Activated CD8-positive, alpha-beta memory T cell treated with anti-CD3 and anti-CD28 coated beads for 36 hours (primary cell): ENCODE results near the gene RAB11FIP3. TPM values are rescaled to one million over a fixed set of nuclear protein-coding genes. Genes with fewer than 3 reads are reported as not detected.
"Not testable (repeated sequence)": the region's sequence is repeated elsewhere in the genome, so short reads cannot be mapped to it uniquely, and the experiment has no call there.

Source experiments
- CTCF ChIA-PET: fragments of 350-600 bp; sonication (Branson Sonifier 250); formaldehyde crosslinking; loops from one replicate; lab custom pipeline; 2021; ENCODE audit warnings: antibody characterized with exemption; lab: Charles Lee
- POLR2A ChIA-PET: fragments of 350-600 bp; sonication (Branson Sonifier 250); formaldehyde crosslinking; loops from one replicate; lab custom pipeline; 2021; ENCODE audit warnings: antibody characterized with exemption; lab: Charles Lee
- total RNA-seq, 2 experiments: library from RNA; stranded (reverse); gene quantifications; one replicate each; pipeline ENCODE4 v1.2.3, GENCODE V29; 2021

RAB11FIP3 gene
- total RNA-seq, 2 experiments from 2014 or later: 28.2 to 29.3 TPM

DNA sequence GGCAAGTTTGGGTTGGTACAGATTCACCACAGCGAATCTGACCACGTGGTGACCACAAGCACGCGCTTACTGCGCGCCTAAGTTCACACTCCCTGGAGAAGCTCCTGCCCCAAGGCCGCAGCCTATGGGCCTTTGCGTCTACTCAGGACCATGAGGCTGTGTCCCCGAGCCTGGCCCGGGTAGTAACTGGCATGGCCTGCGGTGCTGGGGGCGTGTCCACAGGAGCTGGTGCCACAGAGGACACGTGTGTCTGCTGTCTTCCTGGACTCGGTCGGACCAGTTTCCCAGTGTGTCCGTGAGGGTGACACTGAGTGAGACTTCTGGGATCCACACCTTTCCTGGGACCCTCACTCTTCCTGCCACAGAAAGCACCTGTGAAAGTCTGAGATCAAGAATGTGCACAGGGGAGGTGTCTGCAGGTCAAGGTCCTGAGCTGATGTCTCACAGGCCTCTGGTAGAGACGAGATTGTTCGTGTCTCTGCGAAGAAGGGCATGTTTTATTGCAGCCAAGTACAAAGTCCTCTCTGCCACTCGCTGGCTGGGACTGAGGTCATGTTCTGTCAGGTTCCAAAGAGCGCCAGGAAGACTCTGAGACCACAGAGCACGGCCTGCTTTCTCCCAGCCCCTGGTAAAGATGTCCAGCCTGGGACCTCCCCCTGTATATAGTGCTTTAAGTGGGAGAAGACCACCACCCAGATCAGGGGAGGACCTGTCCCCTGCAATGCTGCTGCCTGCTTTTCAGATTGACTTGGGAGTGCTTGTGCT is 76.9 kb downstream of the RAB11FIP3 start:
- ChIA-PET POLR2A (interaction anchor here (0.5 kb wide), 1 partner anchor 99 kb away, joined by 4 read pairs; no protein-coding TSS in a partner anchor), CTCF (no interaction called here)

- CTCF ChIA-PET: no interaction called here
- POLR2A ChIA-PET: no interaction called here
These were observed 78.0 kb downstream of the RAB11FIP3 start for GRCh38 chr16:503150-504071.

- POLR2A ChIA-PET: no interaction called here
- CTCF ChIA-PET: no interaction called here
These were observed 80.2 kb downstream of the RAB11FIP3 start for GRCh38 chr16:505479-506245.

GRCh38 chr16:506246-506546 is 80.7 kb downstream of the RAB11FIP3 start:
- ChIA-PET POLR2A (no interaction called here), CTCF (no interaction called here)

DNA sequence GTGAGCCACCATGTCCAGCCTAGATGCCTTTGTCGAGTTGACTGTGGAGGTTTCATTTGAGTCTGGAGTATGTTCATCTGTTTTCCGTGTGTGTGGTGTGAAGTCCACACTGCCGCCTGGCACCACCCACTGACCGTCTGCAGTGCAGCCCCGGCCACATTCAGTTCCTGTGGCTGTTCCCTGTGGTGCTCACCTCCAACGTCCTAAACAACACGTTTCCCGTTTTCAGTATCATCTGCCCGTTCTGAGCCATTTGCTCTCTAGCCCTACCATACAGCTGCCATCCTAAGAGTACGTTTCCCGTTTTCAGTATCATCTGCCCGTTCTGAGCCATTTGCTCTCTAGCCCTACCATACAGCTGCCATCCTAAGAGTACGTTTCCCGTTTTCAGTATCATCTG is 82.1 kb downstream of the RAB11FIP3 start:
- POLR2A ChIA-PET, CTCF ChIA-PET: not testable (repeated sequence)

DNA sequence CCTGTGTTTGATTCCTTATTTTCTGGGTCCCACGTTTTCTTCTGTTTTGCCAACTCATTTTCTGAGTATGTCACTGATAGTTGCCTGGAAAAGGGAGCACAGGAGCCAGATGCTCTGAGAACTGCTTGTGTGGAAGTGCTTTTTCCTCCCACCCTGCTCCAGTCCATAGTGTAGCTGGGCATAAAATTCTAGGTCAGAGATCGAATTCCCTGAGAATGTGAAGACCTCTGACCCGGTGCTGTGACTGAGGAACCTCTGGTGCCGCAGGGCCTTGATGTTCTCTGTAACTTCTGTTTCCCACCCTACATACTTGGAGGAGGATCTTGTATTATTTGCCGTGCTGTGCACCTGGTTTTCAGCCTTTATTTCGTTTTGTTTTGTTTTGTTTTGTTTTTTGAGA is 82.5 kb downstream of the RAB11FIP3 start:
- ChIA-PET CTCF (no interaction called here), POLR2A (no interaction called here)

DNA sequence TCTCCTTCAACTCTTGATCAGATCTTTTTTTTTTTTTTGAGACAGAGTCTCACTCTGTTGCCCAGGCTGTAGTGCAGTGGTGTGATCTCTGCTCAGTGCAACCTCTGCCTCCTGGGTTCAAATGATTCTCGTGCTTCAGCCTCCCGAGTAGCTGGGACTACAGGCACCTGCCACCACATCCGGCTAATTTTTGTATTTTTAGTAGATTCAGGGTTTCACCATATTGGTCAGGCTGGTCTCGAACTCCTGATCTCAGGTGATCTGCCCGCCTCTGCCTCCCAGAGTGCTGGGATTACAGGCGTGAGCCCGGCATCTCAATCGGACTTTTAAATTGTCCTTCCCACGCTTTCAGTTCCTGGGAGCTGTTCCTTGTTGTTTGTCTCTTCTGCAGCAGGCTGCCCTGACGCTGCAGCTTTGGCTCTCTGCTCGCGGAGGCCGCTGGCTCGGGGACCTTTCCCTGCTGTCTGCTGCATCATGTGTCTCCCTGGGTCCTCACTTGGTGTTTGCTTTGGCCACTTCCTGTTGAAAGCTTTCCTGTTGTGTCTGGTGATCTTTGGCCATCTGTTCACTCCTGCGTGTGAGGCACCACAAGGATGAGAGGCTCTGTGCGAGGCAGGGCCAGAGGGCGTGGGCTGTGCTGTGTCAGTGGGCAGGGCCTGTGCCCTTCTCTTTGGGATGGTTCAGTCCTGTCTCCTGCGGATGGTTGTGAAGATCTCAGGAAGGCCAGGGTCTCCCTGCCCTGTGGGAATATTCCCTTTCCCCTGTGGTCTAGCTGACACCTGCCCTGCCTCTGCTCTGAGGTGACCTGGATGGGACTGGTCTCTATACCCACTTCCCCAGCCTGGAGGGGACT is 83.7 kb downstream of the RAB11FIP3 start:
- CTCF ChIA-PET: no interaction called here

GRCh38 chr16:510066-510825 is 84.8 kb downstream of the RAB11FIP3 start:
- ChIA-PET POLR2A (no interaction called here), CTCF (no interaction called here)

More for the DNA sequence above, 83.7 kb downstream of the RAB11FIP3 start:
- POLR2A ChIA-PET: no interaction called here

- ChIA-PET POLR2A (no interaction called here), CTCF (interaction anchor here (1.1 kb wide), 1 partner anchor 35 kb away, joined by 7 read pairs; no protein-coding TSS in a partner anchor)
These were observed 87.4 kb downstream of the RAB11FIP3 start for GRCh38 chr16:512802-513201.

DNA sequence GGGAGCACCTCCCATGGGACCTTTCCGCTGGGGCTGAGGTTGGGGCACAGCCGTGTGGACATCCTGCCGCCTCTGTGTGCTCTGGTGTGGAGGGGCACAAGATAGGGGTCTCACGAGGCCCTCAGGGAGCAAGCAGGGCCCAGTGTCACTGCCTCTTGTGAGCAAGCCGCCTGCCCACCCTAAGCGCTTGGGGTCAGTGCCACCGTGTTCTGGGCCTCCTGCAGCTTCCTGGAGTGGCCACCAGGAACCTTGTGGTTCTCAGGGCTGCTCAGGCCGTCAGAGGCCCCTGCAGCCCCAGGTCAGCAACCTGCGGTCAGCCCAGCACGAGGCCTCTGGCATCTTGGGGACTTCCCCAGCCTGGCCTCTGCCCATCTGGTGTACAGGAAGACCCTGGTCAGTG is 88.5 kb downstream of the RAB11FIP3 start:
- ChIA-PET CTCF (no interaction called here), POLR2A (no interaction called here)

- ChIA-PET POLR2A (no interaction called here), CTCF (no interaction called here)
These were observed 89.9 kb downstream of the RAB11FIP3 start for GRCh38 chr16:515175-515938.

- CTCF ChIA-PET: no interaction called here
These were observed 90.4 kb downstream of the RAB11FIP3 start for GRCh38 chr16:515939-516226.

GRCh38 chr16:516301-516700 is 90.9 kb downstream of the RAB11FIP3 start:
- POLR2A ChIA-PET: no interaction called here
- CTCF ChIA-PET: no interaction called here

More at GRCh38 chr16:515939-516226, 90.4 kb downstream of the RAB11FIP3 start:
- POLR2A ChIA-PET: no interaction called here

DNA sequence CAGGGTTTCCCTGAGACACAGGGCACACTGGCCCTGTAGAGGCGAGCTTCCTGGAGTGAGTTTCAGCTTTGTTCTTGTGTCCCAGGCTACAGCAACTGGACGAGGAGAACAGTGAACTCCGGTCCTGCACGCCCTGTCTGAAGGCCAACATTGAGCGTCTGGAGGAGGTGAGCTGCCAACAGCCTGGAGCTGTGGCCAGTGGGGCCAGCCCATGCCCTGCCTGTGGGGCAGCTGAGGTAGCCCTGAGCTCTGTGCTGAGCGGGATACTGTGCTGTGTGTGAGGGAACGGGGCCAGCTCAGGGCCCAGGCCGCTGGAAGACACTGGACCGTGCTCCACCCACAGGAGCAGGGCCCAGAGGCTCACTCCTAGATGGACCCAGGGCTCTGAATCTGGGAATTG is 93.4 kb downstream of the RAB11FIP3 start:
- ChIA-PET CTCF (interaction anchor here (0.9 kb wide), 1 partner anchor 64 kb away, joined by 3 read pairs; no protein-coding TSS in a partner anchor), POLR2A (no interaction called here)

- ChIA-PET POLR2A (no interaction called here), CTCF (interaction anchor here (0.9 kb wide), 1 partner anchor 64 kb away, joined by 3 read pairs; no protein-coding TSS in a partner anchor)
These were observed 94.0 kb downstream of the RAB11FIP3 start for GRCh38 chr16:519425-519824.

GRCh38 chr16:519841-520687 is 94.6 kb downstream of the RAB11FIP3 start:
- ChIA-PET CTCF (interaction anchor here (0.9 kb wide), 1 partner anchor 65 kb away, joined by 3 read pairs; no protein-coding TSS in a partner anchor), POLR2A (no interaction called here)

- CTCF ChIA-PET: no interaction called here
- POLR2A ChIA-PET: no interaction called here
These were observed 95.4 kb downstream of the RAB11FIP3 start for GRCh38 chr16:520847-521246.
